HepG2 (cell line): Measurements from ENCODE around the gene CES3. TPM values are rescaled to one million over a fixed set of nuclear protein-coding genes. Genes with fewer than 3 reads are reported as not detected.
A peak's percentile ranks its signal among the peaks of the same experiment; 100 is the strongest.

Experiments
- ELF3 ChIP-seq: IDR thresholded peaks from 2 replicates; pipeline ENCODE4 v1.6.1; 2016; ENCODE audit warnings: missing genetic modification reagents, missing compliant biosample characterization
- ERF ChIP-seq: IDR thresholded peaks from 2 replicates; pipeline ENCODE4 v1.6.1; 2018; ENCODE audit warnings: missing biosample characterization, missing genetic modification reagents
- ETV5 ChIP-seq: IDR thresholded peaks from 2 replicates; pipeline ENCODE4 v1.6.1; 2018; ENCODE audit warnings: missing biosample characterization, missing genetic modification reagents, inconsistent platforms, borderline replicate concordance
- MED1 ChIP-seq: sonication (generic); formaldehyde crosslinking; IDR thresholded peaks from 2 replicates; pipeline ENCODE4 v1.4.0; 2020; ENCODE audit warnings: missing genetic modification reagents
- NCOA2 ChIP-seq: sonication (generic); formaldehyde crosslinking; IDR thresholded peaks from 2 replicates; pipeline ENCODE4 v1.8.0; 2022; ENCODE audit warnings: inconsistent platforms
- NRL ChIP-seq: sonication (generic); formaldehyde crosslinking; IDR thresholded peaks from 2 replicates; pipeline ENCODE4 v1.5.0; 2020; ENCODE audit warnings: missing genetic modification reagents, mild to moderate bottlenecking, moderate library complexity, borderline replicate concordance
- RCOR2 ChIP-seq: IDR thresholded peaks from 2 replicates; pipeline ENCODE4 v1.6.1; 2016; ENCODE audit warnings: missing biosample characterization, missing genetic modification reagents
- RXRA ChIP-seq: sonication (generic); formaldehyde crosslinking; IDR thresholded peaks from 2 replicates; pipeline ENCODE4 v1.5.1; 2020; ENCODE audit warnings: missing genetic modification reagents
- SALL1 ChIP-seq: sonication (generic); formaldehyde crosslinking; IDR thresholded peaks from 2 replicates; pipeline ENCODE4 v1.8.0; 2022; ENCODE audit warnings: mild to moderate bottlenecking, missing genetic modification reagents
- SP140L ChIP-seq: sonication (generic); formaldehyde crosslinking; IDR thresholded peaks from 2 replicates; pipeline ENCODE4 v1.4.0; 2020; ENCODE audit warnings: missing genetic modification reagents, borderline replicate concordance
- STAG1 ChIP-seq: sonication (generic); formaldehyde crosslinking; IDR thresholded peaks from 2 replicates; pipeline ENCODE4 v1.4.0; 2020; ENCODE audit warnings: missing genetic modification reagents
- TAF1 ChIP-seq: sonication (generic); formaldehyde crosslinking; IDR thresholded peaks from 2 replicates; pipeline ENCODE4 v1.4.0; 2020; ENCODE audit warnings: missing genetic modification reagents
- THAP11 ChIP-seq: IDR thresholded peaks from 2 replicates; pipeline ENCODE4 v1.6.1; 2016; ENCODE audit warnings: missing biosample characterization, missing genetic modification reagents
- TP53 ChIP-seq: sonication (generic); formaldehyde crosslinking; conservative IDR thresholded peaks from 2 replicates; pipeline ENCODE4 v1.4.0; 2020; ENCODE audit warnings: missing genetic modification reagents
- XRCC5 ChIP-seq: fragments of 200-400 bp; formaldehyde crosslinking; optimal IDR thresholded peaks from 2 replicates; pipeline ENCODE3; 2017; ENCODE audit warnings: mild to moderate bottlenecking, low read length
- ZFP41 ChIP-seq: sonication (generic); formaldehyde crosslinking; IDR thresholded peaks from 2 replicates; pipeline ENCODE4 v1.4.0; 2020; ENCODE audit warnings: mild to moderate bottlenecking, missing genetic modification reagents, borderline replicate concordance
- ZNF160 ChIP-seq: sonication (generic); formaldehyde crosslinking; IDR thresholded peaks from 2 replicates; pipeline ENCODE4 v1.8.0; 2022; ENCODE audit warnings: mild to moderate bottlenecking, inconsistent platforms, missing genetic modification reagents
- polyA plus RNA-seq, 8 experiments: library from polyadenylated mRNA; depleted of rRNA in 3 of 8; stranded (reverse) in 7 of 8; unstranded in 1 of 8; fragments of >200 nt; fragmentation: Illumina TruSeq in 4 of 8; extraction: Trizol in 4 of 8; gene quantifications; 2 replicates each; pipeline versions ENCODE4 v1.2.1 to v1.2.3, GENCODE V29; 2011 to 2016; ENCODE audit warnings: low read depth in 4 of 8, missing spikeins in 1 of 8, mixed read lengths in 1 of 8; ENCODE audit not compliant: insufficient read depth in 1 of 8
- total RNA-seq, 5 experiments: library from RNA; depleted of rRNA; stranded (reverse); fragments of >200 nt; fragmentation: Illumina TruSeq; extraction: Trizol; gene quantifications; 2 replicates each; pipeline ENCODE4 v1.2.3, GENCODE V29; 2016; ENCODE audit warnings: low read depth in 1 of 5
- TF ChIP-seq, protein P1 (sequence below): sonication (generic); IDR thresholded peaks from 2 replicates; pipeline ENCODE4 v1.6.1; 2016; ENCODE audit warnings: low read depth, borderline replicate concordance
- TF ChIP-seq, protein P2 (sequence below): sonication (generic); formaldehyde crosslinking; IDR thresholded peaks from 2 replicates; pipeline ENCODE4 v1.4.0; 2020; ENCODE audit warnings: missing genetic modification reagents, borderline replicate concordance
- TF ChIP-seq, protein P3 (sequence below): sonication (generic); formaldehyde crosslinking; IDR thresholded peaks from 2 replicates; pipeline ENCODE4 v1.5.1; 2020; ENCODE audit warnings: mild to moderate bottlenecking, moderate library complexity, missing genetic modification reagents
- TF ChIP-seq, protein P4 (sequence below): sonication (generic); formaldehyde crosslinking; IDR thresholded peaks from 2 replicates; pipeline ENCODE4 v1.4.0; 2020; ENCODE audit warnings: low read depth, missing genetic modification reagents

The CES3 gene
- total and polyA plus RNA-seq, 2 of the 13 experiments (the other 11 are each of a cell fraction or from before 2014, with no cell fraction given), result 6.6 to 17.4 TPM

DNA sequence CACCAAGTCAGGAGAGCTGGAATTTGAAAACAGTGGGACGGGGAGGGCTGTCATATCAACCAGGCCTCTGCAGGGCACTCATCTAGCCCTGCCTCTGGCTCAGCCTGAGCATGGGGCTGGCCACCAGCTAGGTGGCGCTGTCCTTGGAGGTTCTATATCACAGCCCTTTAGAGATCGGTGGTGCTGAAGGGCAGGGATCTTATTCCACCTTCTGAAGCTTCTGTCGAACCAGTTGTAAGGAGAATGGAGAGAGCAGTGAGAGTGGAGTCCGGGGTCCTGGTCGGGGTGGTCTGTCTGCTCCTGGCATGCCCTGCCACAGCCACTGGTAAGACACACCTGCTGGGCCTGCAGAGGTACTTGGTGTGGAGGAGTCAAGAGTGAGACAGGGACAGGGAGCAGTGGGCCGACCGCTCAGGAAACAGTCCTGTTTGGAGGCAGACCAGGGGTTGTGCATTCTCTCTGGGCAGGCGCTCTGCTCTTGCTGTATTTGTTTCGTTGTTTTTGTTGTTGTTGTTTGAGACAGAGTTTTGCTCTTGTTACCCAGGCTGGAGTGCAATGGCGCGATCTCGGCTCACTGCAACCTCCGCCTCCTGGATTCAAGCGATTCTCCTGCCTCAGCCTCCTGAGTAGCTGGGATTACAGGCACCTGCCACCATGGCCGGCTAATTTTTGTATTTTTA, at the start of gene CES3 (continued):
- TF ChIP-seq, protein P1, sequence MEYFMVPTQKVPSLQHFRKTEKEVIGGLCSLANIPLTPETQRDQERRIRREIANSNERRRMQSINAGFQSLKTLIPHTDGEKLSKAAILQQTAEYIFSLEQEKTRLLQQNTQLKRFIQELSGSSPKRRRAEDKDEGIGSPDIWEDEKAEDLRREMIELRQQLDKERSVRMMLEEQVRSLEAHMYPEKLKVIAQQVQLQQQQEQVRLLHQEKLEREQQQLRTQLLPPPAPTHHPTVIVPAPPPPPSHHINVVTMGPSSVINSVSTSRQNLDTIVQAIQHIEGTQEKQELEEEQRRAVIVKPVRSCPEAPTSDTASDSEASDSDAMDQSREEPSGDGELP, result peak; percentile 9; the same call in 1 of the 2 replicates
- TF ChIP-seq ETV5 (CRISPR knock-in tag) (no peak), ELF3 (CRISPR knock-in tag) (peak; percentile 46; the same call in 1 of the 2 replicates), NRL (peak; percentile 48; the same call in 1 of the 2 replicates), ZNF160 (no peak), ERF (CRISPR knock-in tag) (peak; percentile 78), SP140L (CRISPR knock-in tag) (peak; percentile 72; the same call in 1 of the 2 replicates), MED1 (CRISPR knock-in tag) (peak; percentile 41; the same call in 1 of the 2 replicates), RCOR2 (no peak; the same call in 1 of the 2 replicates), XRCC5 (peak; percentile 99), TAF1 (CRISPR knock-in tag) (peak; percentile 50; the same call in 1 of the 2 replicates), THAP11 (peak; percentile 71; the same call in 1 of the 2 replicates), SALL1 (CRISPR knock-in tag) (peak; percentile 77), NCOA2 (CRISPR knock-in tag) (no peak), RXRA (CRISPR knock-in tag) (peak; percentile 58; the same call in 1 of the 2 replicates), ZFP41 (CRISPR knock-in tag) (no peak), TP53 (no peak), STAG1 (CRISPR knock-in tag) (peak; percentile 53)
- TF ChIP-seq, protein P2, sequence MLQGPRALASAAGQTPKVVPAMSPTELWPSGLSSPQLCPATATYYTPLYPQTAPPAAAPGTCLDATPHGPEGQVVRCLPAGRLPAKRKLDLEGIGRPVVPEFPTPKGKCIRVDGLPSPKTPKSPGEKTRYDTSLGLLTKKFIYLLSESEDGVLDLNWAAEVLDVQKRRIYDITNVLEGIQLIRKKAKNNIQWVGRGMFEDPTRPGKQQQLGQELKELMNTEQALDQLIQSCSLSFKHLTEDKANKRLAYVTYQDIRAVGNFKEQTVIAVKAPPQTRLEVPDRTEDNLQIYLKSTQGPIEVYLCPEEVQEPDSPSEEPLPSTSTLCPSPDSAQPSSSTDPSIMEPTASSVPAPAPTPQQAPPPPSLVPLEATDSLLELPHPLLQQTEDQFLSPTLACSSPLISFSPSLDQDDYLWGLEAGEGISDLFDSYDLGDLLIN (CRISPR knock-in tag), result no peak; the same call in 1 of the 2 replicates
- TF ChIP-seq, protein P3, sequence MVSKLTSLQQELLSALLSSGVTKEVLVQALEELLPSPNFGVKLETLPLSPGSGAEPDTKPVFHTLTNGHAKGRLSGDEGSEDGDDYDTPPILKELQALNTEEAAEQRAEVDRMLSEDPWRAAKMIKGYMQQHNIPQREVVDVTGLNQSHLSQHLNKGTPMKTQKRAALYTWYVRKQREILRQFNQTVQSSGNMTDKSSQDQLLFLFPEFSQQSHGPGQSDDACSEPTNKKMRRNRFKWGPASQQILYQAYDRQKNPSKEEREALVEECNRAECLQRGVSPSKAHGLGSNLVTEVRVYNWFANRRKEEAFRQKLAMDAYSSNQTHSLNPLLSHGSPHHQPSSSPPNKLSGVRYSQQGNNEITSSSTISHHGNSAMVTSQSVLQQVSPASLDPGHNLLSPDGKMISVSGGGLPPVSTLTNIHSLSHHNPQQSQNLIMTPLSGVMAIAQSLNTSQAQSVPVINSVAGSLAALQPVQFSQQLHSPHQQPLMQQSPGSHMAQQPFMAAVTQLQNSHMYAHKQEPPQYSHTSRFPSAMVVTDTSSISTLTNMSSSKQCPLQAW (CRISPR knock-in tag), result peak; percentile 76
- TF ChIP-seq, protein P4, sequence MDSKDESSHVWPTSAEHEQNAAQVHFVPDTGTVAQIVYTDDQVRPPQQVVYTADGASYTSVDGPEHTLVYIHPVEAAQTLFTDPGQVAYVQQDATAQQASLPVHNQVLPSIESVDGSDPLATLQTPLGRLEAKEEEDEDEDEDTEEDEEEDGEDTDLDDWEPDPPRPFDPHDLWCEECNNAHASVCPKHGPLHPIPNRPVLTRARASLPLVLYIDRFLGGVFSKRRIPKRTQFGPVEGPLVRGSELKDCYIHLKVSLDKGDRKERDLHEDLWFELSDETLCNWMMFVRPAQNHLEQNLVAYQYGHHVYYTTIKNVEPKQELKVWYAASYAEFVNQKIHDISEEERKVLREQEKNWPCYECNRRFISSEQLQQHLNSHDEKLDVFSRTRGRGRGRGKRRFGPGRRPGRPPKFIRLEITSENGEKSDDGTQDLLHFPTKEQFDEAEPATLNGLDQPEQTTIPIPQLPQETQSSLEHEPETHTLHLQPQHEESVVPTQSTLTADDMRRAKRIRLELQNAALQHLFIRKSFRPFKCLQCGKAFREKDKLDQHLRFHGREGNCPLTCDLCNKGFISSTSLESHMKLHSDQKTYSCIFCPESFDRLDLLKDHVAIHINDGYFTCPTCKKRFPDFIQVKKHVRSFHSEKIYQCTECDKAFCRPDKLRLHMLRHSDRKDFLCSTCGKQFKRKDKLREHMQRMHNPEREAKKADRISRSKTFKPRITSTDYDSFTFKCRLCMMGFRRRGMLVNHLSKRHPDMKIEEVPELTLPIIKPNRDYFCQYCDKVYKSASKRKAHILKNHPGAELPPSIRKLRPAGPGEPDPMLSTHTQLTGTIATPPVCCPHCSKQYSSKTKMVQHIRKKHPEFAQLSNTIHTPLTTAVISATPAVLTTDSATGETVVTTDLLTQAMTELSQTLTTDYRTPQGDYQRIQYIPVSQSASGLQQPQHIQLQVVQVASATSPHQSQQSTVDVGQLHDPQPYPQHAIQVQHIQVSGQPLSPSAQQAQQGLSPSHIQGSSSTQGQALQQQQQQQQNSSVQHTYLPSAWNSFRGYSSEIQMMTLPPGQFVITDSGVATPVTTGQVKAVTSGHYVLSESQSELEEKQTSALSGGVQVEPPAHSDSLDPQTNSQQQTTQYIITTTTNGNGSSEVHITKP (CRISPR knock-in tag), result peak; percentile 48; the same call in 1 of the 2 replicates
